HG03575 (cell line): ENCODE data around the gene RNH1.

Experiments used
- ATAC-seq: cut with Tn5 transposase; IDR thresholded peaks from one replicate; pipeline ENCODE4 v1.9.1; 2021; ENCODE audit not compliant: unreplicated experiment, insufficient number of reproducible peaks, low FRiP score; ENCODE audit errors: extremely low read depth

Gene RNH1

GRCh38 chr11:449889-450808, 56.9 kb downstream of the RNH1 start, which contains the start of gene PTDSS2:
Gene PTDSS2, plus strand, starts transcription at chr11:450279. Its CDS starts 177 bp downstream, at chr11:450456.
- ATAC-seq: peak; percentile 44

GRCh38 chr11:447923-448731, 58.9 kb downstream of the RNH1 start:
- ATAC-seq: no peak

DNA sequence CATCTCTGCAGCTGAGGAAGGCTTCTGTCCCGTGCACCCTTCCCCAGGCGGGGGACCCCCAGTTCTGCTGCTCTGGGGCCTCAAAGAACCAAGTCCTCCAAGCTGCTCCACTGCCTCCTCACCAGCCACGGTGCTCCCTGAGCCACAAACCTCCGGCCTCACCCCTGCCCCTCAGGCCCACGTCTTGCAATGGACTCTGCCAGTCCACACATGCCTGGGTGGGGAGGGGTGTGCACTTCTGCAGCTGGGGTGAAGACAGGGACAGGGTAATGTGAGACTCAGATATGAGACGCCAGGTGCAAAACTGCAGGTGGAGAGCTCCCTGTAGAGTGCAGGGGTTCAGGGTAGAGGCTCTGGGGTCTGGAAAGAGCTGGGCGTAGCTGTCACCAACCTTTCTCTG, 60.2 kb downstream of the RNH1 start:
- no peak for ATAC-seq

GRCh38 chr11:445765-446588, 61.1 kb downstream of the RNH1 start:
- ATAC-seq: no peak
